ENCODE results near the gene ERC2.

The ERC2 gene

DNA sequence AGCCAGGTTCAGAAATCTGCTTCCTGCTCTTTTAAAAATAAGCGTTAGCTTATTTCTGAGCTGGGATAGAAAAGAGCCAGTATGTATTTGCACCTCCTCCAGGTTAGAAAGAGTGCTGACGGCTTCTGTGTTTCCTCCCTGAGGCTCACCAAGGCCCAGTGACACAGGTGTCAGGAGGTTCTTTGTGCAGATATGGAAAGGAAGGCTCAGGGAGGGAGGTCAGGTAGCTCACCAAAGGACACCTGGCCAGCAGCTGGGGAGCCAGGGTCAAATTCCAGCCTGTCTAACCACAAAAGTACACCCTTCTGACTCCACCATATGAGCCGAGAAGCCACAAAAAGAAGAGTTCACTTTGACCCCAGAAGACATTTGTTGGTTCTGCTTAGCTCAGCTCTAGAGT, 780.1 kb downstream of the ERC2 start:
- H3K4me3 ChIP-seq (ENCODE audit: control insufficient read depth, low read depth, low read length) = no peak overlapping the region
- TF ChIP-seq, protein P1, sequence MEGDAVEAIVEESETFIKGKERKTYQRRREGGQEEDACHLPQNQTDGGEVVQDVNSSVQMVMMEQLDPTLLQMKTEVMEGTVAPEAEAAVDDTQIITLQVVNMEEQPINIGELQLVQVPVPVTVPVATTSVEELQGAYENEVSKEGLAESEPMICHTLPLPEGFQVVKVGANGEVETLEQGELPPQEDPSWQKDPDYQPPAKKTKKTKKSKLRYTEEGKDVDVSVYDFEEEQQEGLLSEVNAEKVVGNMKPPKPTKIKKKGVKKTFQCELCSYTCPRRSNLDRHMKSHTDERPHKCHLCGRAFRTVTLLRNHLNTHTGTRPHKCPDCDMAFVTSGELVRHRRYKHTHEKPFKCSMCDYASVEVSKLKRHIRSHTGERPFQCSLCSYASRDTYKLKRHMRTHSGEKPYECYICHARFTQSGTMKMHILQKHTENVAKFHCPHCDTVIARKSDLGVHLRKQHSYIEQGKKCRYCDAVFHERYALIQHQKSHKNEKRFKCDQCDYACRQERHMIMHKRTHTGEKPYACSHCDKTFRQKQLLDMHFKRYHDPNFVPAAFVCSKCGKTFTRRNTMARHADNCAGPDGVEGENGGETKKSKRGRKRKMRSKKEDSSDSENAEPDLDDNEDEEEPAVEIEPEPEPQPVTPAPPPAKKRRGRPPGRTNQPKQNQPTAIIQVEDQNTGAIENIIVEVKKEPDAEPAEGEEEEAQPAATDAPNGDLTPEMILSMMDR (conservative IDR thresholded peaks at IDR 0.05; ENCODE audit: control insufficient read depth, insufficient read depth, low read depth, low read length) = no peak
- DNase-seq (ENCODE audit: low read depth) = no peak

- DNase-seq (ENCODE audit: low read depth) = no peak
- TF ChIP-seq, protein P1 (conservative IDR thresholded peaks at IDR 0.05; ENCODE audit: control insufficient read depth, insufficient read depth, low read depth, low read length) = no peak
These were observed 780.7 kb downstream of the ERC2 start for GRCh38 chr3:55687526-55687925.

GRCh38 chr3:55686426-55687254, 781.6 kb downstream of the ERC2 start:
- DNase-seq (ENCODE audit: low read depth) = peak; percentile 49
- TF ChIP-seq, protein P1 (conservative IDR thresholded peaks at IDR 0.05; ENCODE audit: control insufficient read depth, insufficient read depth, low read depth, low read length) = no peak
- H3K4me3 ChIP-seq (ENCODE audit: control insufficient read depth, low read depth, low read length) = no peak overlapping the region

More at GRCh38 chr3:55687526-55687925, 780.7 kb downstream of the ERC2 start:
- no peak overlapping the region for H3K4me3 ChIP-seq (ENCODE audit: control insufficient read depth, low read depth, low read length)

DNA sequence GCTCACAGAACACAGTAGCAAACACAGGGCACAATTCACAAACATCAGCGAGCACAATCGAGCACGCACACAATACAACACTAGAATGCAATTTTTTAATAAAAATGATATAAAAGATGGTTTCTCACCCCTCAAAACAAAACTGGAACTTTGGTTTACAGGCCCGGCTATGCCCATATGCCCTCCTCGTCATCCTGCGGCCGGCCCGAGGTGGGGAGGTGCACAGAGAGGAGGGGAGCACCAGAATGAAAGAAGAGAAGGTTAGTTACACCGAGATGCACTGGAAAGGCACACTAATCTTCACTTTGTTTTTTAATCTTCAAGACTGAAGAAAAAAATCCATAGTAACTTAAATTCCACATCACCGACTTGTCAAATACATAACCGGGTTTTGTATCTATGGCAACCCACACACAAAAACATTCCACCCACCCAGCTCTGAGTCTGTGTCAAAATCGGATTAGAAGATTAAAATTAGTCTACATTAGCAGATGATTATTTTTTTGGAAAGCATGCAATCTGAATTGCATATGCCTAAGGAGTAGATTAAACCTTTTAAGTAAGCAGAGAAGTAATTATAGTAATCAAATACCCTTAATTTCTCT, 784.5 kb downstream of the ERC2 start:
- TF ChIP-seq, protein P1 (conservative IDR thresholded peaks at IDR 0.05; ENCODE audit: control insufficient read depth, insufficient read depth, low read depth, low read length) = no peak

GRCh38 chr3:55682461-55682860, 785.8 kb downstream of the ERC2 start:
- no peak for DNase-seq (ENCODE audit: low read depth)
- no peak overlapping the region for H3K4me3 ChIP-seq (ENCODE audit: control insufficient read depth, low read depth, low read length)
- TF ChIP-seq, protein P1 (conservative IDR thresholded peaks at IDR 0.05; ENCODE audit: control insufficient read depth, insufficient read depth, low read depth, low read length) = no peak

More for the DNA sequence above, 784.5 kb downstream of the ERC2 start:
- no peak for DNase-seq (ENCODE audit: low read depth)
- no peak overlapping the region for H3K4me3 ChIP-seq (ENCODE audit: control insufficient read depth, low read depth, low read length)

- DNase-seq (ENCODE audit: low read depth) = no peak
- TF ChIP-seq, protein P1 (conservative IDR thresholded peaks at IDR 0.05; ENCODE audit: control insufficient read depth, insufficient read depth, low read depth, low read length) = no peak
- no peak overlapping the region for H3K4me3 ChIP-seq (ENCODE audit: control insufficient read depth, low read depth, low read length)
These were observed 789.6 kb downstream of the ERC2 start for GRCh38 chr3:55678546-55679216.

All from fibroblast of mammary gland (primary cell).